Duodenal mucosa (tissue), 2 donors: Measurements from ENCODE around the gene ASAP3.
"Not testable (repeated sequence)": the region's sequence is repeated elsewhere in the genome, so short reads cannot be mapped to it uniquely, and the experiment has no call there.

Experiments used
- H3K27ac ChIP-seq: one replicate; pipeline ENCODE4 v1.7.0; 2013; ENCODE audit warnings: low read depth, low read length
- H3K27me3 ChIP-seq, 2 donors: one replicate each; pipeline ENCODE4 v1.7.0; 2013; ENCODE audit warnings: low read length in 2 of 2, control low read depth in 1 of 2; ENCODE audit not compliant: insufficient read depth in 2 of 2, control insufficient read depth in 1 of 2
- H3K36me3 ChIP-seq, 2 donors: one replicate each; pipeline ENCODE4 v1.7.0; 2013; ENCODE audit warnings: low read length in 2 of 2, control low read depth in 1 of 2; ENCODE audit not compliant: insufficient read depth in 2 of 2, control insufficient read depth in 1 of 2
- H3K4me1 ChIP-seq, 2 donors: one replicate each; pipeline ENCODE4 v1.7.0; 2013; ENCODE audit warnings: low read length in 2 of 2, control low read depth in 1 of 2; ENCODE audit not compliant: insufficient read depth in 2 of 2, control insufficient read depth in 1 of 2
- H3K4me3 ChIP-seq, 2 donors: one replicate each; pipeline ENCODE4 v1.7.0; 2013; ENCODE audit warnings: low read length in 2 of 2, low read depth in 1 of 2
- H3K9ac ChIP-seq, 2 donors: one replicate each; pipeline ENCODE4 v1.7.0; 2013; ENCODE audit warnings: low read length in 2 of 2, low read depth in 1 of 2
- H3K9me3 ChIP-seq, 2 donors: one replicate each; pipeline ENCODE4 v1.7.0; 2013; ENCODE audit warnings: low read length in 2 of 2, control low read depth in 1 of 2; ENCODE audit not compliant: control insufficient read depth in 1 of 2

The ASAP3 gene

GRCh38 chr1:23389837-23390321 is 94.1 kb downstream of the ASAP3 start:
- Histone ChIP-seq H3K9me3 (no peaks in the 10 kb centered on the region), H3K4me3 (no peak overlapping the region), H3K4me1 (peaks cover 6 to 10% of the 10 kb centered on the region in 2 donors), H3K9ac (no peak overlapping the region), H3K27ac (no peak overlapping the region), H3K36me3 (peaks cover 0 to 12% of the 10 kb centered on the region in 2 donors), H3K27me3 (no peaks in the 10 kb centered on the region)

GRCh38 chr1:23387494-23387893 is 96.5 kb downstream of the ASAP3 start:
- Histone ChIP-seq H3K9me3 (no peaks in the 10 kb centered on the region), H3K36me3 (peaks cover 0 to 14% of the 10 kb centered on the region in 2 donors), H3K9ac (no peak overlapping the region), H3K4me3 (no peak overlapping the region), H3K27me3 (no peaks in the 10 kb centered on the region), H3K4me1 (peaks cover 10 to 17% of the 10 kb centered on the region in 2 donors), H3K27ac (no peak overlapping the region)

- no peaks in the 10 kb centered on the region for H3K9me3 ChIP-seq
- no peak overlapping the region for H3K4me3 ChIP-seq
- H3K9ac ChIP-seq: no peak overlapping the region
- H3K36me3 ChIP-seq: peaks cover 0 to 14% of the 10 kb centered on the region in 2 donors
- peaks cover 17 to 18% of the 10 kb centered on the region in 2 donors for H3K4me1 ChIP-seq
- H3K27ac ChIP-seq: no peak overlapping the region
- H3K27me3 ChIP-seq: no peaks in the 10 kb centered on the region
These were observed 98.8 kb downstream of the ASAP3 start for GRCh38 chr1:23385119-23385621.

- H3K36me3 ChIP-seq: peaks cover 0 to 14% of the 10 kb centered on the region in 2 donors
- H3K4me3 ChIP-seq: no peak overlapping the region
- no peaks in the 10 kb centered on the region for H3K27me3 ChIP-seq
- peaks cover 17 to 18% of the 10 kb centered on the region in 2 donors for H3K4me1 ChIP-seq
- H3K9ac ChIP-seq: no peak overlapping the region
- H3K9me3 ChIP-seq: no peaks in the 10 kb centered on the region
- no peak overlapping the region for H3K27ac ChIP-seq
These were observed 99.5 kb downstream of the ASAP3 start for GRCh38 chr1:23384312-23385058.

GRCh38 chr1:23383577-23384311 is 100.2 kb downstream of the ASAP3 start:
- Histone ChIP-seq H3K4me3 (no peak overlapping the region), H3K9ac (no peak overlapping the region), H3K36me3 (peaks cover 0 to 14% of the 10 kb centered on the region in 2 donors), H3K27me3 (no peaks in the 10 kb centered on the region), H3K9me3 (no peaks in the 10 kb centered on the region), H3K4me1 (peaks cover 17 to 18% of the 10 kb centered on the region in 2 donors), H3K27ac (no peak overlapping the region)

- Histone ChIP-seq H3K9me3 (no peaks in the 10 kb centered on the region), H3K4me1 (peaks cover 23% of the 10 kb centered on the region in 2 donors), H3K36me3 (peaks cover 0 to 10% of the 10 kb centered on the region in 2 donors), H3K9ac (no peak overlapping the region), H3K27me3 (no peaks in the 10 kb centered on the region), H3K27ac (no peak overlapping the region), H3K4me3 (no peak overlapping the region)
These were observed 102.6 kb downstream of the ASAP3 start for GRCh38 chr1:23381233-23381885.

GRCh38 chr1:23380719-23381118 is 103.3 kb downstream of the ASAP3 start:
- H3K36me3 ChIP-seq: peaks cover 0 to 10% of the 10 kb centered on the region in 2 donors
- peaks cover 23% of the 10 kb centered on the region in 2 donors for H3K4me1 ChIP-seq
- H3K27ac ChIP-seq: no peak overlapping the region
- H3K9ac ChIP-seq: no peak overlapping the region
- no peaks in the 10 kb centered on the region for H3K27me3 ChIP-seq
- H3K9me3 ChIP-seq: no peaks in the 10 kb centered on the region
- no peak overlapping the region for H3K4me3 ChIP-seq

GRCh38 chr1:23380236-23380635 is 103.7 kb downstream of the ASAP3 start:
- not testable (repeated sequence) for H3K9me3 ChIP-seq, H3K9ac ChIP-seq, H3K27me3 ChIP-seq, H3K27ac ChIP-seq, H3K4me3 ChIP-seq
- Histone ChIP-seq H3K4me1 (peaks cover 21 to 22% of the 10 kb centered on the region in 2 donors), H3K36me3 (peaks cover 0 to 10% of the 10 kb centered on the region in 2 donors)
